Prostate gland (tissue), 2 donors: Measurements from ENCODE around the gene AUTS2.

Experiments used
- CTCF ChIP-seq, 4 experiments: fragments of 200-600 bp in 2 of 4; fragments of 450-650 bp in 2 of 4; sonication (generic) in 2 of 4; IDR thresholded peaks; 1 replicate in 3 of 4; 2 replicates in 1 of 4; pipeline ENCODE4 v1.5.1; 2016 to 2019; ENCODE audit warnings: antibody characterized with exemption in 4 of 4, mild to moderate bottlenecking in 2 of 4, moderate library complexity in 2 of 4
- POLR2A ChIP-seq: fragments of 450-650 bp; IDR thresholded peaks from one replicate; pipeline ENCODE4 v1.6.1; 2016; ENCODE audit warnings: antibody characterized with exemption, mild to moderate bottlenecking

GRCh38 chr7:70673778-70674570 lies 1075.7 kb downstream of the AUTS2 start:
- TF ChIP-seq POLR2A (no peak), CTCF (IDR thresholded peaks at IDR 0.05) (no peak)
